IMR-90 (cell line): Measurements from ENCODE around the gene RAB11FIP3. TPM values are rescaled to one million over a fixed set of nuclear protein-coding genes. Genes with fewer than 3 reads are reported as not detected.

Experiments
- ATAC-seq: fragments of 200-7000 bp; cut with Tn5 transposase; 2 replicates; pipeline ENCODE4 v1.9.1; 2020; ENCODE audit warnings: low read depth, mild to moderate bottlenecking, moderate library complexity
- BruUV-seq: library from RNA; stranded (reverse); fragments of 400-500 nt; replicated peaks from 2 replicates; lab custom pipeline; 2021; lab: Mats Ljungman, UMichigan
- CTCF ChIA-PET: fragments of 300-600 bp; formaldehyde crosslinking; extraction: SDS; loops from one replicate; lab custom pipeline; 2021; ENCODE audit warnings: antibody characterized with exemption; lab: Yijun Ruan, JAX
- POLR2A ChIA-PET: fragments of 300-600 bp; sonication (Branson Sonifier 250); formaldehyde crosslinking; loops from one replicate; lab custom pipeline; 2022; ENCODE audit warnings: antibody characterized with exemption; ENCODE audit not compliant: unreplicated experiment; lab: Charles Lee
- DNase-seq: peaks from one replicate; pipeline ENCODE4 v3.0.0; 2013
- H2AFZ ChIP-seq: replicated peaks from 2 replicates; pipeline ENCODE3; 2013; ENCODE audit warnings: low read length, mild to moderate bottlenecking; ENCODE audit not compliant: poor library complexity
- H2AK5ac ChIP-seq: 2 replicates; pipeline ENCODE4 v1.6.1; 2013; ENCODE audit warnings: low read depth, low read length, inconsistent platforms
- H2AK9ac ChIP-seq: replicated peaks from 2 replicates; pipeline ENCODE3; 2013; ENCODE audit warnings: mild to moderate bottlenecking, low read depth, low read length, moderate library complexity; ENCODE audit not compliant: poor library complexity
- H2BK120ac ChIP-seq: 2 replicates; pipeline ENCODE4 v1.6.1; 2013; ENCODE audit warnings: low read depth, low read length, inconsistent platforms
- H2BK15ac ChIP-seq: 3 replicates; pipeline ENCODE4 v1.6.1; 2013; ENCODE audit warnings: low read depth, low read length, inconsistent platforms
- H2BK20ac ChIP-seq: 2 replicates; pipeline ENCODE4 v1.6.1; 2013; ENCODE audit warnings: low read depth, mild to moderate bottlenecking, inconsistent platforms, low read length, moderate library complexity
- H2BK5ac ChIP-seq: 2 replicates; pipeline ENCODE4 v1.6.1; 2013; ENCODE audit warnings: mild to moderate bottlenecking, low read depth, low read length, inconsistent platforms; ENCODE audit not compliant: poor library complexity, severe bottlenecking
- H3K14ac ChIP-seq: replicated peaks from 2 replicates; pipeline ENCODE4 v1.6.1; 2013; ENCODE audit warnings: low read depth, low read length, inconsistent platforms
- H3K18ac ChIP-seq: 2 replicates; pipeline ENCODE4 v1.6.1; 2013; ENCODE audit warnings: low read depth, low read length, control low read depth
- H3K23ac ChIP-seq: 2 replicates; pipeline ENCODE4 v1.6.1; 2013; ENCODE audit warnings: low read depth, low read length, inconsistent platforms
- H3K27ac ChIP-seq: 2 replicates; pipeline ENCODE4 v1.5.1; 2013; ENCODE audit warnings: mild to moderate bottlenecking, control low read depth, low read length; ENCODE audit not compliant: insufficient read depth
- H3K27me3 ChIP-seq: 2 replicates; pipeline ENCODE4 v1.6.1; 2013; ENCODE audit warnings: low read length; ENCODE audit not compliant: control insufficient read depth, insufficient read depth
- H3K36me3 ChIP-seq: 2 replicates; pipeline ENCODE4 v1.6.1; 2013; ENCODE audit warnings: low read length, mixed read lengths; ENCODE audit not compliant: control insufficient read depth, insufficient read depth
- H3K4ac ChIP-seq: 2 replicates; pipeline ENCODE4 v1.6.1; 2013; ENCODE audit warnings: low read depth, low read length, inconsistent platforms
- H3K4me1 ChIP-seq: 2 replicates; pipeline ENCODE4 v1.6.1; 2013; ENCODE audit warnings: low read length, mixed read lengths; ENCODE audit not compliant: control insufficient read depth, insufficient read depth
- H3K4me2 ChIP-seq: 2 replicates; pipeline ENCODE4 v1.6.1; 2013; ENCODE audit warnings: low read depth, mild to moderate bottlenecking, control low read depth, low read length, moderate library complexity
- H3K4me3 ChIP-seq: 2 replicates; pipeline ENCODE4 v1.5.1; 2013; ENCODE audit warnings: low read depth, mild to moderate bottlenecking, control low read depth, low read length, moderate library complexity; ENCODE audit not compliant: insufficient read depth
- H3K56ac ChIP-seq: 2 replicates; pipeline ENCODE4 v1.6.1; 2013; ENCODE audit warnings: low read length, inconsistent platforms; ENCODE audit not compliant: insufficient read depth; ENCODE audit errors: extremely low read depth
- H3K79me1 ChIP-seq, 2 experiments: 2 replicates each; pipeline ENCODE4 v1.6.1; 2013; ENCODE audit warnings: low read length in 2 of 2, inconsistent platforms in 1 of 2, low read depth in 1 of 2
- H3K9ac ChIP-seq: 2 replicates; pipeline ENCODE4 v1.6.1; 2013; ENCODE audit warnings: low read depth, low read length, control low read depth
- H3K9me1 ChIP-seq: 2 replicates; pipeline ENCODE4 v1.6.1; 2013; ENCODE audit warnings: low read length, inconsistent platforms; ENCODE audit not compliant: insufficient read depth
- H3K9me3 ChIP-seq: 2 replicates; pipeline ENCODE4 v1.6.1; 2013; ENCODE audit warnings: low read length; ENCODE audit not compliant: control insufficient read depth, insufficient read depth
- H4K20me1 ChIP-seq: 2 replicates; pipeline ENCODE4 v1.6.1; 2013; ENCODE audit warnings: low read length, inconsistent platforms; ENCODE audit not compliant: insufficient read depth
- H4K5ac ChIP-seq: 2 replicates; pipeline ENCODE4 v1.6.1; 2013; ENCODE audit warnings: mild to moderate bottlenecking, low read depth, low read length, control low read depth
- H4K8ac ChIP-seq, 2 experiments: 2 replicates each; pipeline ENCODE4 v1.6.1; 2013; ENCODE audit warnings: low read depth in 2 of 2, low read length in 2 of 2, control low read depth in 1 of 2, inconsistent platforms in 1 of 2
- H4K91ac ChIP-seq: 2 replicates; pipeline ENCODE4 v1.6.1; 2013; ENCODE audit warnings: low read depth, low read length, inconsistent platforms; ENCODE audit not compliant: insufficient read depth
- BHLHE40 ChIP-seq: fragments of 150-350 bp; IDR thresholded peaks from 2 replicates; pipeline ENCODE4 v1.6.1; 2016; ENCODE audit warnings: mild to moderate bottlenecking, low read depth, low read length
- CEBPB ChIP-seq: IDR thresholded peaks from 2 replicates; pipeline ENCODE4 v1.6.1; 2012; ENCODE audit warnings: low read depth, low read length, improper control_type of control experiment
- CHD1 ChIP-seq: IDR thresholded peaks from 2 replicates; pipeline ENCODE4 v1.6.1; 2012; ENCODE audit warnings: low read depth, low read length, improper control_type of control experiment
- FOS ChIP-seq: fragments of 150-350 bp; IDR thresholded peaks from 2 replicates; pipeline ENCODE4 v1.6.1; 2016; ENCODE audit warnings: low read depth, low read length
- MAFK ChIP-seq: IDR thresholded peaks from 2 replicates; pipeline ENCODE4 v1.6.1; 2012; ENCODE audit warnings: low read depth, low read length, improper control_type of control experiment
- NFE2L2 ChIP-seq: fragments of 150-350 bp; IDR thresholded peaks from 2 replicates; pipeline ENCODE4 v1.6.1; 2016; ENCODE audit warnings: low read depth, mild to moderate bottlenecking, low read length
- POLR2A ChIP-seq: IDR thresholded peaks from 2 replicates; pipeline ENCODE4 v1.6.1; 2012; ENCODE audit warnings: mild to moderate bottlenecking, low read depth, low read length
- RCOR1 ChIP-seq: IDR thresholded peaks from 2 replicates; pipeline ENCODE4 v1.6.1; 2012; ENCODE audit warnings: mild to moderate bottlenecking, low read length, improper control_type of control experiment; ENCODE audit not compliant: insufficient replicate concordance
- WGBS, 2 experiments: methylation state at CpG; one replicate each; pipeline versions ENCODE4 v1.1.5 to v1.1.7; 2013; ENCODE audit warnings: missing lambda C conversion rate in 2 of 2; ENCODE audit not compliant: insufficient read length in 1 of 2; ENCODE audit errors: extremely low coverage in 2 of 2; 5-methylcytosine and 5-hydroxymethylcytosine counted together
- dilution Hi-C: fragments of 300-500 bp; cut with HindIII; formaldehyde crosslinking; loops from one replicate; pipeline ENCODE4 v1.14.3; 2018; ENCODE audit warnings: low sequenced_read_pairs; ENCODE audit not compliant: unreplicated experiment
- in situ Hi-C: fragments of 300-500 bp; cut with MboI; formaldehyde crosslinking; loops from 3 replicates; pipeline ENCODE4 v1.14.3; 2019; ENCODE audit warnings: low sequenced_read_pairs, inconsistent platforms, mixed read lengths
- intact Hi-C: fragments of 100-400 bp; cut with micrococcal nuclease; formaldehyde crosslinking; loops from 2 replicates; pipeline ENCODE4 v1.10.0; 2022
- polyA plus RNA-seq, 3 experiments: library from polyadenylated mRNA; depleted of rRNA; stranded (reverse); fragments of >200 nt; gene quantifications; 2 replicates each; pipeline ENCODE4 v1.2.3, GENCODE V29; 2012; ENCODE audit warnings: low replicate concordance in 1 of 3
- total RNA-seq: library from RNA; depleted of rRNA; stranded (reverse); fragments of >200 nt; gene quantifications from 2 replicates; pipeline ENCODE4 v1.2.3, GENCODE V29; 2012
- TF ChIP-seq, protein P1 (sequence below): fragments of 150-350 bp; IDR thresholded peaks from 2 replicates; pipeline ENCODE4 v1.6.1; 2017; ENCODE audit warnings: mild to moderate bottlenecking, antibody characterized with exemption, low read length, low read depth
- TF ChIP-seq, protein P2 (sequence below): fragments of 150-350 bp; IDR thresholded peaks from 2 replicates; pipeline ENCODE4 v1.6.1; 2016; ENCODE audit warnings: low read depth, mild to moderate bottlenecking, low read length, moderate library complexity, borderline replicate concordance
- TF ChIP-seq, protein P3 (sequence below): conservative IDR thresholded peaks from 2 replicates; pipeline ENCODE4 v1.5.1; 2012; ENCODE audit warnings: mild to moderate bottlenecking, low read depth, low read length, improper control_type of control experiment

The RAB11FIP3 gene
- total and polyA plus RNA-seq, 2 of the 4 experiments (the other 2 are of a cell fraction): 7.5 to 22.5 TPM

DNA sequence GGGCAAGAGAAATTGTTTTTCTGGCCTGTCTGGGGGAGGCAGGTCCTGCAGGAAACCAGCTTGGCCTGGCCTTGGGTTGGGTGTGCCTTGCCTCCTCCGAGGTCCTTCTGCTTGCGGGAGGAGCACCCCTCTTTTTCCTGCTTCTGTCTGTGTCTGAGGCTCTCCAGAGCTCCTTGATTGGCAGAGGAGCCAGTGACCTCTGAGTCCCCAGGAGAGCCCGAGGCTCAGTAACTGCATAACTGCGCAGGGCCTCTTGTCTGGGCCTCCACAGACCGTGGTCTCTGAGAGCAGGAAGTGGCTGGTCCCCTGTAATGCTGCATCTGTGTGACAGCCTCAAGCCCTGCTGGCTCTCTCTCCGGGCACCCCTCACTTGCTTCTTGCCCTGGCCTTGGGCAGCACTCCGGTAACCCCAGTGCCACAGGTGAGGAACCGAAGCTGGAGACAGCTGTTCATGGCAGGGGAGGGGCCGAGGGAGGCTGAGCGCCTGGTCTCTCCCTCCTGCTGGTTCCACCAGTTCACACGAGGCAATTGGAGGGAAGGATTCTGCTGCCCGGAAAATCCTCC lies 103.6 kb downstream of the RAB11FIP3 start:
- in situ Hi-C loops: no loop called here
- no peak overlapping the region; the same call in 1 of the 2 replicates for H2BK120ac ChIP-seq
- dilution Hi-C loops: no loop called here

More for the DNA sequence above, 103.6 kb downstream of the RAB11FIP3 start:
- Histone ChIP-seq H3K4me3 (peak overlapping the region; percentile 89), H3K23ac (peak overlapping the region; percentile 43), H3K18ac (no peak overlapping the region), H4K20me1 (peaks cover 82% of the 10 kb centered on the region), H3K36me3 (peaks cover 8% of the 10 kb centered on the region; the same call in 1 of the 2 replicates), H2BK5ac (peak overlapping the region; percentile 88), H2BK15ac (no peak overlapping the region; the same call in 2 of the 3 replicates), H3K9ac (peak overlapping the region; percentile 68), H3K79me1 (peaks cover 8 to 60% of the 10 kb centered on the region in 2 experiments; a peak in 2 of 4 replicates), H3K9me3 (no peaks in the 10 kb centered on the region), H3K4ac (peak overlapping the region; percentile 52), H3K9me1 (no peaks in the 10 kb centered on the region; the same call in 1 of the 2 replicates), H3K27me3 (no peaks in the 10 kb centered on the region), H4K5ac (0 out of 2 replicates have a peak overlapping the region, but pooled peaks have one; percentile 5), H2AFZ (peak overlapping the region; percentile 85), H4K91ac (peak overlapping the region; percentile 88), H2BK20ac (no peak overlapping the region), H2AK5ac (peak overlapping the region; percentile 79), H4K8ac (peak overlapping the region in 1 of 2 experiments; percentile 55; a peak in 2 of 4 replicates), H3K4me2 (peak overlapping the region; percentile 96), H3K14ac (peak overlapping the region; percentile 94), H3K4me1 (peaks cover 21% of the 10 kb centered on the region), H2AK9ac (peak overlapping the region; percentile 100), H3K27ac (peak overlapping the region; percentile 92), H3K56ac (peak overlapping the region; percentile 61; the same call in 1 of the 2 replicates)
- no TSS peak for BruUV-seq
- ATAC-seq (no peak), DNase-seq (no peak)
- intact Hi-C loops: loop anchor here (5.0 kb wide), 2 partner anchors 108 to 127 kb away; partner anchors contain the start of genes DECR2 and METTL26
- ChIA-PET POLR2A (no interaction called here), CTCF (no interaction called here)
- 71% methylated on average over 9 of the region's 12 CpGs; no CpG with 5 or more reads in 1 of the 2 experiments for WGBS, 2 experiments
- TF ChIP-seq CHD1 (no peak), CEBPB (no peak), MAFK (no peak), NFE2L2 (no peak), BHLHE40 (no peak), FOS (no peak), POLR2A (no peak), RCOR1 (no peak)
- TF ChIP-seq, protein P1, sequence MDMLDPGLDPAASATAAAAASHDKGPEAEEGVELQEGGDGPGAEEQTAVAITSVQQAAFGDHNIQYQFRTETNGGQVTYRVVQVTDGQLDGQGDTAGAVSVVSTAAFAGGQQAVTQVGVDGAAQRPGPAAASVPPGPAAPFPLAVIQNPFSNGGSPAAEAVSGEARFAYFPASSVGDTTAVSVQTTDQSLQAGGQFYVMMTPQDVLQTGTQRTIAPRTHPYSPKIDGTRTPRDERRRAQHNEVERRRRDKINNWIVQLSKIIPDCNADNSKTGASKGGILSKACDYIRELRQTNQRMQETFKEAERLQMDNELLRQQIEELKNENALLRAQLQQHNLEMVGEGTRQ: no peak
- TF ChIP-seq, protein P2, sequence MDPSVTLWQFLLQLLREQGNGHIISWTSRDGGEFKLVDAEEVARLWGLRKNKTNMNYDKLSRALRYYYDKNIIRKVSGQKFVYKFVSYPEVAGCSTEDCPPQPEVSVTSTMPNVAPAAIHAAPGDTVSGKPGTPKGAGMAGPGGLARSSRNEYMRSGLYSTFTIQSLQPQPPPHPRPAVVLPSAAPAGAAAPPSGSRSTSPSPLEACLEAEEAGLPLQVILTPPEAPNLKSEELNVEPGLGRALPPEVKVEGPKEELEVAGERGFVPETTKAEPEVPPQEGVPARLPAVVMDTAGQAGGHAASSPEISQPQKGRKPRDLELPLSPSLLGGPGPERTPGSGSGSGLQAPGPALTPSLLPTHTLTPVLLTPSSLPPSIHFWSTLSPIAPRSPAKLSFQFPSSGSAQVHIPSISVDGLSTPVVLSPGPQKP: no peak
- TF ChIP-seq, protein P3, sequence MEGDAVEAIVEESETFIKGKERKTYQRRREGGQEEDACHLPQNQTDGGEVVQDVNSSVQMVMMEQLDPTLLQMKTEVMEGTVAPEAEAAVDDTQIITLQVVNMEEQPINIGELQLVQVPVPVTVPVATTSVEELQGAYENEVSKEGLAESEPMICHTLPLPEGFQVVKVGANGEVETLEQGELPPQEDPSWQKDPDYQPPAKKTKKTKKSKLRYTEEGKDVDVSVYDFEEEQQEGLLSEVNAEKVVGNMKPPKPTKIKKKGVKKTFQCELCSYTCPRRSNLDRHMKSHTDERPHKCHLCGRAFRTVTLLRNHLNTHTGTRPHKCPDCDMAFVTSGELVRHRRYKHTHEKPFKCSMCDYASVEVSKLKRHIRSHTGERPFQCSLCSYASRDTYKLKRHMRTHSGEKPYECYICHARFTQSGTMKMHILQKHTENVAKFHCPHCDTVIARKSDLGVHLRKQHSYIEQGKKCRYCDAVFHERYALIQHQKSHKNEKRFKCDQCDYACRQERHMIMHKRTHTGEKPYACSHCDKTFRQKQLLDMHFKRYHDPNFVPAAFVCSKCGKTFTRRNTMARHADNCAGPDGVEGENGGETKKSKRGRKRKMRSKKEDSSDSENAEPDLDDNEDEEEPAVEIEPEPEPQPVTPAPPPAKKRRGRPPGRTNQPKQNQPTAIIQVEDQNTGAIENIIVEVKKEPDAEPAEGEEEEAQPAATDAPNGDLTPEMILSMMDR: no peak
